ENCODE measurements around the gene TAF8.

Gene TAF8

GRCh38 chr6:42084889-42085288 is 34.6 kb downstream of the TAF8 start:
- Histone ChIP-seq H3K4me1 (ENCODE audit: insufficient read depth, low read length) (no peaks in the 10 kb centered on the region), H3K27me3 (ENCODE audit: insufficient read depth, low read length) (no peaks in the 10 kb centered on the region), H3K4me3 (ENCODE audit: low read length) (no peak overlapping the region), H3K9me3 (ENCODE audit: low read length) (no peaks in the 10 kb centered on the region), H3K36me3 (ENCODE audit: insufficient read depth, low read length) (peaks cover 2% of the 10 kb centered on the region), H2AFZ (ENCODE audit: low read depth, low read length) (no peak overlapping the region)

- Histone ChIP-seq H3K4me3 (ENCODE audit: low read length) (no peak overlapping the region), H3K27me3 (ENCODE audit: insufficient read depth, low read length) (no peaks in the 10 kb centered on the region), H3K4me1 (ENCODE audit: insufficient read depth, low read length) (no peaks in the 10 kb centered on the region), H3K36me3 (ENCODE audit: insufficient read depth, low read length) (no peaks in the 10 kb centered on the region), H2AFZ (ENCODE audit: low read depth, low read length) (no peak overlapping the region), H3K9me3 (ENCODE audit: low read length) (no peaks in the 10 kb centered on the region)
These were observed 36.0 kb downstream of the TAF8 start for GRCh38 chr6:42086046-42087035.

GRCh38 chr6:42088101-42088591 is 37.8 kb downstream of the TAF8 start:
- no peaks in the 10 kb centered on the region for H3K9me3 ChIP-seq (ENCODE audit: low read length)
- no peaks in the 10 kb centered on the region for H3K4me1 ChIP-seq (ENCODE audit: insufficient read depth, low read length)
- no peak overlapping the region for H2AFZ ChIP-seq (ENCODE audit: low read depth, low read length)
- no peaks in the 10 kb centered on the region for H3K36me3 ChIP-seq (ENCODE audit: insufficient read depth, low read length)
- H3K4me3 ChIP-seq (ENCODE audit: low read length): no peak overlapping the region
- no peaks in the 10 kb centered on the region for H3K27me3 ChIP-seq (ENCODE audit: insufficient read depth, low read length)

- no peaks in the 10 kb centered on the region for H3K36me3 ChIP-seq (ENCODE audit: insufficient read depth, low read length)
- H3K4me3 ChIP-seq (ENCODE audit: low read length): no peak overlapping the region
These were observed 40.7 kb downstream of the TAF8 start for GRCh38 chr6:42090819-42091717.

GRCh38 chr6:42091718-42092023 is 41.3 kb downstream of the TAF8 start:
- H3K36me3 ChIP-seq (ENCODE audit: insufficient read depth, low read length): no peaks in the 10 kb centered on the region
- H3K27me3 ChIP-seq (ENCODE audit: insufficient read depth, low read length): no peaks in the 10 kb centered on the region
- H3K4me1 ChIP-seq (ENCODE audit: insufficient read depth, low read length): no peaks in the 10 kb centered on the region
- no peaks in the 10 kb centered on the region for H3K9me3 ChIP-seq (ENCODE audit: low read length)
- H3K4me3 ChIP-seq (ENCODE audit: low read length): no peak overlapping the region
- no peak overlapping the region for H2AFZ ChIP-seq (ENCODE audit: low read depth, low read length)

More at GRCh38 chr6:42090819-42091717, 40.7 kb downstream of the TAF8 start:
- Histone ChIP-seq H3K9me3 (ENCODE audit: low read length) (no peaks in the 10 kb centered on the region), H2AFZ (ENCODE audit: low read depth, low read length) (no peak overlapping the region), H3K4me1 (ENCODE audit: insufficient read depth, low read length) (no peaks in the 10 kb centered on the region), H3K27me3 (ENCODE audit: insufficient read depth, low read length) (no peaks in the 10 kb centered on the region)

GRCh38 chr6:42093582-42094329 is 43.4 kb downstream of the TAF8 start:
- Histone ChIP-seq H3K4me3 (ENCODE audit: low read length) (no peak overlapping the region), H3K9me3 (ENCODE audit: low read length) (no peaks in the 10 kb centered on the region), H3K4me1 (ENCODE audit: insufficient read depth, low read length) (no peaks in the 10 kb centered on the region), H2AFZ (ENCODE audit: low read depth, low read length) (no peak overlapping the region), H3K36me3 (ENCODE audit: insufficient read depth, low read length) (no peaks in the 10 kb centered on the region), H3K27me3 (ENCODE audit: insufficient read depth, low read length) (no peaks in the 10 kb centered on the region)

GRCh38 chr6:42095094-42095493 is 44.8 kb downstream of the TAF8 start:
- H3K9me3 ChIP-seq (ENCODE audit: low read length): no peaks in the 10 kb centered on the region
- peaks cover 10% of the 10 kb centered on the region for H3K4me1 ChIP-seq (ENCODE audit: insufficient read depth, low read length)
- no peak overlapping the region for H2AFZ ChIP-seq (ENCODE audit: low read depth, low read length)
- H3K4me3 ChIP-seq (ENCODE audit: low read length): no peak overlapping the region
- no peaks in the 10 kb centered on the region for H3K36me3 ChIP-seq (ENCODE audit: insufficient read depth, low read length)
- no peaks in the 10 kb centered on the region for H3K27me3 ChIP-seq (ENCODE audit: insufficient read depth, low read length)

GRCh38 chr6:42095776-42096541 is 45.6 kb downstream of the TAF8 start:
- Histone ChIP-seq H2AFZ (ENCODE audit: low read depth, low read length) (no peak overlapping the region), H3K27me3 (ENCODE audit: insufficient read depth, low read length) (no peaks in the 10 kb centered on the region), H3K4me1 (ENCODE audit: insufficient read depth, low read length) (peaks cover 13% of the 10 kb centered on the region), H3K9me3 (ENCODE audit: low read length) (no peaks in the 10 kb centered on the region), H3K4me3 (ENCODE audit: low read length) (no peak overlapping the region), H3K36me3 (ENCODE audit: insufficient read depth, low read length) (no peaks in the 10 kb centered on the region)

GRCh38 chr6:42099340-42100028 is 49.2 kb downstream of the TAF8 start:
- Histone ChIP-seq H3K4me1 (ENCODE audit: insufficient read depth, low read length) (peaks cover 13% of the 10 kb centered on the region), H3K27me3 (ENCODE audit: insufficient read depth, low read length) (no peaks in the 10 kb centered on the region), H2AFZ (ENCODE audit: low read depth, low read length) (no peak overlapping the region), H3K36me3 (ENCODE audit: insufficient read depth, low read length) (no peaks in the 10 kb centered on the region), H3K9me3 (ENCODE audit: low read length) (peaks cover 3% of the 10 kb centered on the region), H3K4me3 (ENCODE audit: low read length) (no peak overlapping the region)

GRCh38 chr6:42100029-42100901 is 49.9 kb downstream of the TAF8 start:
- no peak overlapping the region for H2AFZ ChIP-seq (ENCODE audit: low read depth, low read length)
- peaks cover 13% of the 10 kb centered on the region for H3K4me1 ChIP-seq (ENCODE audit: insufficient read depth, low read length)

GRCh38 chr6:42101186-42101657 is 50.9 kb downstream of the TAF8 start:
- Histone ChIP-seq H3K27me3 (ENCODE audit: insufficient read depth, low read length) (no peaks in the 10 kb centered on the region), H2AFZ (ENCODE audit: low read depth, low read length) (no peak overlapping the region), H3K9me3 (ENCODE audit: low read length) (peaks cover 3% of the 10 kb centered on the region), H3K4me1 (ENCODE audit: insufficient read depth, low read length) (peaks cover 14% of the 10 kb centered on the region), H3K4me3 (ENCODE audit: low read length) (no peak overlapping the region), H3K36me3 (ENCODE audit: insufficient read depth, low read length) (no peaks in the 10 kb centered on the region)

More at GRCh38 chr6:42100029-42100901, 49.9 kb downstream of the TAF8 start:
- Histone ChIP-seq H3K27me3 (ENCODE audit: insufficient read depth, low read length) (no peaks in the 10 kb centered on the region), H3K9me3 (ENCODE audit: low read length) (peaks cover 3% of the 10 kb centered on the region), H3K4me3 (ENCODE audit: low read length) (no peak overlapping the region), H3K36me3 (ENCODE audit: insufficient read depth, low read length) (no peaks in the 10 kb centered on the region)
